ENCODE measurements around the gene FBP2. TPM values are rescaled to one million over a fixed set of nuclear protein-coding genes. Genes with fewer than 3 reads are reported as not detected.

Gene FBP2
- polyA plus RNA-seq, 1 of the 3 experiments (the other 2 are of a cell fraction), result not detected

DNA sequence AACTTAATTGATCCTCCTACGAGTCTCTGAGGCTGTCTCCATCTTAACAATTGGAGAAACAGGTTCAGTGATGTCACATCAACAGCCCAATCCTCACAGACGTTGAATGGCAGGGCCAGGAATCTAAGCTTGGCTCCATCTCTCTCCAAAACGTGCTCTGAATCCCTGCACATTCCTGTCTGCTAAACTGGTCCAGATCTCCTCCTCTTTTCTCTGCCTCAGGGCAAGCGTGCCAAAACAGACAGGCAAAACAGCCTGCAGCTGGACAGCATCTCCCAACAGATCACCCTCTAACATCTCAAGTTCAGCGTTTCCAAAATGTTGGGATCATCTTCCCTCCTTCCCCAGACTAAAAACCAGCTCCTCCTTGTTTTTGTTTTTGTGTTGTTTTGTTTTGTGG is 39.1 kb upstream of the FBP2 start:
- Histone ChIP-seq H3K36me3 (replicated peaks in 1 of 2; ENCODE audit: control insufficient read depth in 1 of 2, insufficient read depth in 2 of 2, low read length in 1 of 2) (no peaks in the 10 kb centered on the region), H3K79me2 (ENCODE audit: insufficient read depth) (no peaks in the 10 kb centered on the region), H3K27me3 (ENCODE audit: insufficient read depth) (no peaks in the 10 kb centered on the region; the same call in 1 of the 2 replicates), H2AFZ (ENCODE audit: low read depth) (no peak overlapping the region), H3K9me2 (no peaks in the 10 kb centered on the region), H3K4me2 (no peak overlapping the region), H3K9ac (no peak overlapping the region), H3K4me1 (ENCODE audit: control insufficient read depth in 1 of 2, insufficient read depth in 2 of 2, low read depth in 1 of 2, low read length in 1 of 2) (peaks cover 0 to 15% of the 10 kb centered on the region in 2 experiments; a peak in 1 of 4 replicates), H3K4me3 (ENCODE audit: low read depth in 2 of 2, low read length in 1 of 2) (no peak overlapping the region), H3K27ac (ENCODE audit: low read depth in 2 of 2, low read length in 1 of 2) (no peak overlapping the region), H4K20me1 (ENCODE audit: insufficient read depth) (no peaks in the 10 kb centered on the region), H3K9me3 (no peaks in the 10 kb centered on the region), H3F3A (replicated peaks; ENCODE audit: insufficient read depth) (no peaks in the 10 kb centered on the region)
- WGBS (ENCODE audit: low lambda C conversion rate), result 19% methylated on average over 5 of the region's 5 CpGs
- no peak for DNase-seq
- ChIA-PET POLR2A (no interaction called here), CTCF (interaction anchor here (1.0 to 1.5 kb wide), 2 partner anchors 13 to 494 kb away, joined by 3 to 4 read pairs; no protein-coding TSS in a partner anchor)
- no peak for TF ChIP-seq SIN3A (IDR thresholded peaks at IDR 0.05; ENCODE audit: borderline replicate concordance, low read depth, low read length)
- 0 out of 2 replicates have a peak, but pooled peaks have one; percentile 27 for TF ChIP-seq RCOR1 (IDR thresholded peaks at IDR 0.05; ENCODE audit: low read length)

DNA sequence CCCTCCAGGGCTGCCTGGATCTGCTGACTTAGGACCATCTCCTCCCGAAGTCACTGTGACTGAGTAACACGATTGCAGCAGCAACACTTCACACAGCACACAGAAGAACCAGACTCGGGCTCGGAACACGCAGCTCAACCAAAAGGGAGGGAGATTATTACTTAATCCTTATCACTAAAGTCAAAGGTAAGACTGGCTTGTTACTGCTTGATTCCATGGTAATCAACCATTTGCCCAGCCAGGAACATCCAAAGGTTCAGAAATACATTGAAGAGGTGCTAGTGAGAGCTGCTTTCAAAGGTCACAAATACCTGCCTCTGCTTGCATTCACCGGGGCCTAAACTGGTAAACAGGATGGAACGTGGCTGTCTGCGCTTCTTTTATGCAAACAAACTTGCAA is 38.0 kb upstream of the FBP2 start:
- 74% methylated on average over 8 of the region's 8 CpGs for WGBS (ENCODE audit: low lambda C conversion rate)
- TF ChIP-seq JUND (IDR thresholded peaks at IDR 0.05) (no peak), SIN3A (IDR thresholded peaks at IDR 0.05; ENCODE audit: borderline replicate concordance, low read depth, low read length) (no peak), FOXM1 (IDR thresholded peaks at IDR 0.05; ENCODE audit: low read depth) (no peak), ELF1 (IDR thresholded peaks at IDR 0.05) (no peak), REST (IDR thresholded peaks at IDR 0.05; ENCODE audit: low read depth, low read length) (no peak), POLR2AphosphoS5 (IDR thresholded peaks at IDR 0.05; ENCODE audit: low read depth, low read length) (no peak), FOXJ3 (CRISPR knock-in tag; IDR thresholded peaks at IDR 0.05) (no peak), MXI1 (IDR thresholded peaks at IDR 0.05; ENCODE audit: low read depth, low read length) (no peak), YY1 (IDR thresholded peaks at IDR 0.05; ENCODE audit: low read depth) (no peak), EZH2phosphoT487 (IDR thresholded peaks at IDR 0.05; ENCODE audit: borderline replicate concordance, low read depth) (no peak), IRF3 (IDR thresholded peaks at IDR 0.05; ENCODE audit: low read depth, low read length) (no peak), RAD21 (IDR thresholded peaks at IDR 0.05; ENCODE audit: low read length) (no peak)
- TF ChIP-seq, protein P1, sequence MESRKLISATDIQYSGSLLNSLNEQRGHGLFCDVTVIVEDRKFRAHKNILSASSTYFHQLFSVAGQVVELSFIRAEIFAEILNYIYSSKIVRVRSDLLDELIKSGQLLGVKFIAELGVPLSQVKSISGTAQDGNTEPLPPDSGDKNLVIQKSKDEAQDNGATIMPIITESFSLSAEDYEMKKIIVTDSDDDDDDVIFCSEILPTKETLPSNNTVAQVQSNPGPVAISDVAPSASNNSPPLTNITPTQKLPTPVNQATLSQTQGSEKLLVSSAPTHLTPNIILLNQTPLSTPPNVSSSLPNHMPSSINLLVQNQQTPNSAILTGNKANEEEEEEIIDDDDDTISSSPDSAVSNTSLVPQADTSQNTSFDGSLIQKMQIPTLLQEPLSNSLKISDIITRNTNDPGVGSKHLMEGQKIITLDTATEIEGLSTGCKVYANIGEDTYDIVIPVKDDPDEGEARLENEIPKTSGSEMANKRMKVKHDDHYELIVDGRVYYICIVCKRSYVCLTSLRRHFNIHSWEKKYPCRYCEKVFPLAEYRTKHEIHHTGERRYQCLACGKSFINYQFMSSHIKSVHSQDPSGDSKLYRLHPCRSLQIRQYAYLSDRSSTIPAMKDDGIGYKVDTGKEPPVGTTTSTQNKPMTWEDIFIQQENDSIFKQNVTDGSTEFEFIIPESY (IDR thresholded peaks at IDR 0.05; ENCODE audit: borderline replicate concordance, low read depth), result no peak
- TF ChIP-seq, protein P2, sequence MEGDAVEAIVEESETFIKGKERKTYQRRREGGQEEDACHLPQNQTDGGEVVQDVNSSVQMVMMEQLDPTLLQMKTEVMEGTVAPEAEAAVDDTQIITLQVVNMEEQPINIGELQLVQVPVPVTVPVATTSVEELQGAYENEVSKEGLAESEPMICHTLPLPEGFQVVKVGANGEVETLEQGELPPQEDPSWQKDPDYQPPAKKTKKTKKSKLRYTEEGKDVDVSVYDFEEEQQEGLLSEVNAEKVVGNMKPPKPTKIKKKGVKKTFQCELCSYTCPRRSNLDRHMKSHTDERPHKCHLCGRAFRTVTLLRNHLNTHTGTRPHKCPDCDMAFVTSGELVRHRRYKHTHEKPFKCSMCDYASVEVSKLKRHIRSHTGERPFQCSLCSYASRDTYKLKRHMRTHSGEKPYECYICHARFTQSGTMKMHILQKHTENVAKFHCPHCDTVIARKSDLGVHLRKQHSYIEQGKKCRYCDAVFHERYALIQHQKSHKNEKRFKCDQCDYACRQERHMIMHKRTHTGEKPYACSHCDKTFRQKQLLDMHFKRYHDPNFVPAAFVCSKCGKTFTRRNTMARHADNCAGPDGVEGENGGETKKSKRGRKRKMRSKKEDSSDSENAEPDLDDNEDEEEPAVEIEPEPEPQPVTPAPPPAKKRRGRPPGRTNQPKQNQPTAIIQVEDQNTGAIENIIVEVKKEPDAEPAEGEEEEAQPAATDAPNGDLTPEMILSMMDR (IDR thresholded peaks at IDR 0.05), result no peak
- Histone ChIP-seq H2AFZ (ENCODE audit: low read depth) (no peak overlapping the region), H3K4me2 (no peak overlapping the region), H3K27me3 (ENCODE audit: insufficient read depth) (no peaks in the 10 kb centered on the region; the same call in 1 of the 2 replicates), H3K79me2 (ENCODE audit: insufficient read depth) (no peaks in the 10 kb centered on the region), H3K4me3 (ENCODE audit: low read depth in 2 of 2, low read length in 1 of 2) (no peak overlapping the region), H3K9ac (no peak overlapping the region), H3K27ac (ENCODE audit: low read depth in 2 of 2, low read length in 1 of 2) (no peak overlapping the region), H3K4me1 (ENCODE audit: control insufficient read depth in 1 of 2, insufficient read depth in 2 of 2, low read depth in 1 of 2, low read length in 1 of 2) (peaks cover 0 to 15% of the 10 kb centered on the region in 2 experiments; a peak in 1 of 4 replicates), H4K20me1 (ENCODE audit: insufficient read depth) (no peaks in the 10 kb centered on the region), H3K9me2 (no peaks in the 10 kb centered on the region), H3K36me3 (replicated peaks in 1 of 2; ENCODE audit: control insufficient read depth in 1 of 2, insufficient read depth in 2 of 2, low read length in 1 of 2) (no peaks in the 10 kb centered on the region), H3K9me3 (no peaks in the 10 kb centered on the region), H3F3A (replicated peaks; ENCODE audit: insufficient read depth) (no peaks in the 10 kb centered on the region)
- CTCF ChIA-PET, result interaction anchor here (1.0 to 1.1 kb wide), 2 partner anchors 13 to 37 kb away, joined by 3 read pairs; no protein-coding TSS in a partner anchor
- no peak for DNase-seq
- POLR2A ChIA-PET, result no interaction called here
